ENCODE data around the gene MPRIP. TPM values are rescaled to one million over a fixed set of nuclear protein-coding genes. Genes with fewer than 3 reads are reported as not detected.

MPRIP gene
- total and polyA plus RNA-seq, 12 donors, result 88.5 to 234 (median 175) TPM

DNA sequence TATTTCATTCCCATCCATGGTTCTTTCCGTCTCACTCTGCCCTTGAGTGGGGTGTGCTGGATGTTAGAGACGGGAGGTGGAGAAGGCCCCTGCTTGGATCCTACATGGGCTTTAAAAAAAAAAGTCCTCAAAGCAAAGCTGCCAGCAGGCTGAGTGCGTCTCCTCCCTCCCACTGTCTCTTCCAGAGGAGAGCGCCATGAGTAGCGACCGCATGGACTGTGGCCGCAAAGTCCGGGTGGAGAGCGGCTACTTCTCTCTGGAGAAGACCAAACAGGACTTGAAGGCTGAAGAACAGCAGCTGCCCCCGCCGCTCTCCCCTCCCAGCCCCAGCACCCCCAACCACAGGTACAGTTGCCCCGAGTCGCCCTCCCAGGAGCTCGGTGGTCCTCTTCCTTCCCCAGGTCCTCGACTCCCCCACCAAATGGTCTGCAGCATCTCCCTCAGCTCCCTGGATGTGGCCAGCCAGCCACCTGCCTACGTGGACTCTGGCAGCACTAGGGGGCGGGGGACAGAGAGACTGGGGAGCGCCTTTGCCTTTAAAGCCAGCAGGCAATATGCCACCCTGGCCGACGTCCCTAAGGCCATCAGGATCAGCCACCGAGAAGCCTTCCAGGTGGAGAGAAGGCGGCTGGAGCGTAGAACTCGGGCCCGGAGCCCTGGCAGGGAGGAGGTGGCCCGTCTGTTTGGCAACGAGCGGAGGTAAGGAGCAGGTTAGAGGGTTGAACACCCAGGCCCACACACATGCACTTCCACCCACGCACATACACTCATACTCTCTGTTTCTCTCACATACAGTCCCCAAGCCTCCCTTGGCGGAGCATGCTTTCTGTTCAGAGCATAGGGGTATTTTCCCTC, 95.7 kb downstream of the MPRIP start:
- Histone ChIP-seq H3K9me3 (replicated peaks in 1 of 3) (no peaks in the 10 kb centered on the region), H3K4me3 (no peak overlapping the region), H3K27me3 (no peaks in the 10 kb centered on the region), H3K27ac (no peak overlapping the region), H3K4me1 (replicated peaks in 1 of 2) (peaks cover 3 to 22% of the 10 kb centered on the region in 2 donors), H3K36me3 (replicated peaks in 1 of 2) (peaks cover 0 to 90% of the 10 kb centered on the region in 2 donors)
- intact Hi-C loops (cut with DNase I), result no loop called here
- DNase-seq, result peak in 1 of 7 donors; percentile 6
- WGBS, 4 donors, result 91 to 93% (median 92%) methylated on average over 22 to 30 of the region's 30 CpGs
- no peak for TF ChIP-seq POLR2A (IDR thresholded peaks at IDR 0.05)
- no peak for TF ChIP-seq CTCF (IDR thresholded peaks at IDR 0.05)

DNA sequence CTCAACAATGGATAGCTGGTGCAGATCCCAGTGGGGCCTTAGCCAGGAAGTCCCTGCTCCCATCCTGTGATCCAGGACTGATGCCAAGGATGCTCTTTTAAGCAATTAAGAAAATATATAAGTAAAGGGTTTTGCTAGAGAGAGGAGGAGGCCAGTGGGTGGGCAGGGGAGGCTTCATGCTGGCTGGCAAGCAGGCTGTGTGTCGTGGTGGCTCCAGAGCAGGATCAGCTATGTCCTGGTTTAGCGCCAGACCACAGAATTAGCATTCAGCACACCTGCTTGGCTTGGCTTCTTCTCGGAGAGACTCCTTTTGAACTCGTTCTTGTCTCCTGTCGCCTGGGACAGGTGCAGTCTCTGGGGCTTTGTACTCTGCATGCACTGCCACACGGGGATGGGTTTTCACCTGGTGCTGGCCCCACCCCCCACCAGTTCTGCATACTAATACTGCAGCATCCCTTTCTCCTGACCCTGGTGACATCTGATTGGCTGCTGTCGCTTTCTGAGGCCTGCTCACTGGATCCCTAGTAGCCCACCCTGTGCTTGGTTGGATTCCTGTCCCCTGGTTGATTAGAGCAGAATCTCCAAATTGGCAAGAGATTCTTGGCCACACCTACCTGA, 97.8 kb downstream of the MPRIP start:
- Histone ChIP-seq H3K36me3 (replicated peaks in 1 of 2) (peaks cover 0 to 94% of the 10 kb centered on the region in 2 donors), H3K9me3 (replicated peaks in 1 of 3) (no peaks in the 10 kb centered on the region), H3K4me3 (no peak overlapping the region), H3K27me3 (no peaks in the 10 kb centered on the region), H3K27ac (peak overlapping the region in 2 of 5 donors; percentile 52 to 59), H3K4me1 (replicated peaks in 1 of 2) (peaks cover 10 to 29% of the 10 kb centered on the region in 2 donors)
- intact Hi-C loops (cut with DNase I), result loop anchor here (10.0 kb wide), 3 partner anchors 65 to 165 kb away; partner anchors contain the start of genes NT5M (in 1 of the 2) and PLD6 (in 1 of the 2)
- DNase-seq, result no peak
- WGBS, 4 donors, result 81 to 89% (median 84%) methylated on average over 7 of the region's 7 CpGs
- no peak for TF ChIP-seq CTCF (IDR thresholded peaks at IDR 0.05)
- no peak for TF ChIP-seq POLR2A (IDR thresholded peaks at IDR 0.05)

- intact Hi-C loops (cut with DNase I), result loop anchor here (10.0 kb wide), 3 partner anchors 64 to 164 kb away; partner anchors contain the start of genes NT5M (in 1 of the 2) and PLD6 (in 1 of the 2)
- TF ChIP-seq CTCF (IDR thresholded peaks at IDR 0.05) (peak in 3 of 6 experiments; percentile 36 to 44 (median 43)), POLR2A (IDR thresholded peaks at IDR 0.05) (no peak)
- Histone ChIP-seq H3K4me3 (no peak overlapping the region), H3K27ac (peak overlapping the region in 2 of 5 donors; percentile 52 to 59), H3K27me3 (no peaks in the 10 kb centered on the region), H3K4me1 (replicated peaks in 1 of 2) (peaks cover 12 to 34% of the 10 kb centered on the region in 2 donors), H3K36me3 (replicated peaks in 1 of 2) (peaks cover 0 to 91% of the 10 kb centered on the region in 2 donors), H3K9me3 (replicated peaks in 1 of 3) (no peaks in the 10 kb centered on the region)
- DNase-seq, result peak; percentile 38 to 80 (median 67)
- 30 to 66% (median 45%) methylated on average over 2 to 5 of the region's 5 CpGs for WGBS, 4 donors
These were observed 98.3 kb downstream of the MPRIP start for GRCh38 chr17:17140590-17140980.

- Histone ChIP-seq H3K27me3 (no peaks in the 10 kb centered on the region), H3K36me3 (replicated peaks in 1 of 2) (peaks cover 0 to 91% of the 10 kb centered on the region in 2 donors), H3K4me1 (replicated peaks in 1 of 2) (peaks cover 12 to 36% of the 10 kb centered on the region in 2 donors), H3K27ac (peak overlapping the region in 2 of 5 donors; percentile 52 to 59), H3K9me3 (replicated peaks in 1 of 3) (no peaks in the 10 kb centered on the region), H3K4me3 (no peak overlapping the region)
- TF ChIP-seq CTCF (IDR thresholded peaks at IDR 0.05) (no peak), POLR2A (IDR thresholded peaks at IDR 0.05) (no peak)
- peak in 2 of 7 donors; percentile 32 to 50 for DNase-seq
- intact Hi-C loops (cut with DNase I), result loop anchor here (10.0 kb wide), 3 partner anchors 64 to 164 kb away; partner anchors contain the start of genes NT5M (in 1 of the 2) and PLD6 (in 1 of the 2)
- WGBS, 4 donors, result 59 to 79% (median 75%) methylated on average over 6 to 12 of the region's 12 CpGs
These were observed 99.0 kb downstream of the MPRIP start for GRCh38 chr17:17141279-17141678.
